GM12891 (cell line): ENCODE data around the gene CHMP4B.

ENCODE experiments used
- PAX5 ChIP-seq: IDR thresholded peaks from 2 replicates; pipeline ENCODE4 v1.6.1; 2011; ENCODE audit warnings: low read length, moderate library complexity, mild to moderate bottlenecking; ENCODE audit not compliant: insufficient read depth, severe bottlenecking
- POLR2A ChIP-seq: IDR thresholded peaks from 2 replicates; pipeline ENCODE4 v1.6.1; 2011; ENCODE audit warnings: low read depth, low read length, control low read depth
- POLR2AphosphoS5 ChIP-seq: IDR thresholded peaks from 2 replicates; pipeline ENCODE4 v1.6.1; 2011; ENCODE audit warnings: low read depth, low read length, control low read depth
- POU2F2 ChIP-seq: IDR thresholded peaks from 2 replicates; pipeline ENCODE4 v1.6.1; 2011; ENCODE audit warnings: low read depth, mild to moderate bottlenecking, control low read depth, low read length, moderate library complexity
- SPI1 ChIP-seq: IDR thresholded peaks from 2 replicates; pipeline ENCODE4 v1.6.1; 2011; ENCODE audit warnings: low read depth, low read length, control low read depth
- TAF1 ChIP-seq: IDR thresholded peaks from 2 replicates; pipeline ENCODE4 v1.6.1; 2011; ENCODE audit warnings: low read depth, low read length, control low read depth

- TF ChIP-seq POLR2A (no peak), TAF1 (no peak), SPI1 (no peak), POU2F2 (no peak), POLR2AphosphoS5 (no peak), PAX5 (no peak)
Observed at GRCh38 chr20:33869283-33869682, 58.1 kb downstream of the CHMP4B start.
